Testis (tissue), 5 donors: ENCODE measurements around the gene GLYR1. TPM values are rescaled to one million over a fixed set of nuclear protein-coding genes. Genes with fewer than 3 reads are reported as not detected.
"Not testable (repeated sequence)": the region's sequence is repeated elsewhere in the genome, so short reads cannot be mapped to it uniquely, and the experiment has no call there.

ENCODE experiments used
- DNase-seq: peaks from one replicate; pipeline ENCODE4 v3.0.0-alpha.2; 2019
- H3K27ac ChIP-seq, 2 donors: fragments of 200-600 bp; sonication (generic); one replicate each; pipeline ENCODE4 v1.5.1; 2019
- H3K27me3 ChIP-seq: fragments of 200-600 bp; sonication (generic); one replicate; pipeline ENCODE4 v1.5.1; 2019
- H3K36me3 ChIP-seq: fragments of 200-600 bp; sonication (generic); one replicate; pipeline ENCODE4 v1.5.1; 2017; ENCODE audit warnings: low read depth; ENCODE audit errors: missing control alignments
- H3K4me1 ChIP-seq: fragments of 200-600 bp; sonication (generic); one replicate; pipeline ENCODE4 v1.5.1; 2019
- H3K4me3 ChIP-seq, 2 donors: fragments of 200-600 bp; sonication (generic); one replicate each; pipeline ENCODE4 v1.5.1; 2017 to 2019
- H3K9me3 ChIP-seq: fragments of 200-600 bp; sonication (generic); one replicate; pipeline ENCODE4 v1.5.1; 2017
- POLR2A ChIP-seq: fragments of 450-650 bp; IDR thresholded peaks from one replicate; pipeline ENCODE4 v1.6.1; 2017; ENCODE audit warnings: antibody characterized with exemption, mild to moderate bottlenecking, moderate library complexity
- WGBS, 2 donors: methylation state at CpG; one replicate each; pipeline ENCODE4 v1.1.5; 2018; 5-methylcytosine and 5-hydroxymethylcytosine counted together
- intact Hi-C: fragments of 100-400 bp; cut with DNase I; formaldehyde crosslinking; loops from one replicate; pipeline ENCODE4 v1.15.1; 2023; ENCODE audit warnings: low total_unique reads
- long read RNA-seq, 2 donors: transcript quantifications; one replicate each; lab custom pipeline, GENCODE V29; 2026
- polyA plus RNA-seq: library from polyadenylated mRNA; stranded (reverse); fragments of 350-450 nt; fragmentation: Illumina TruSeq; extraction: RNeasy Lipid Tissue Mini Kit (QIAGEN cat#74804); gene quantifications from one replicate; pipeline ENCODE4 v1.2.3, GENCODE V29; 2014; ENCODE audit warnings: low read depth, low replicate concordance; ENCODE audit not compliant: insufficient read depth
- total RNA-seq, 2 donors: library from RNA; depleted of rRNA; stranded (reverse); fragments of >200 nt; gene quantifications; one replicate each; pipeline ENCODE4 v1.2.3, GENCODE V29; 2016
- TF ChIP-seq, protein P1 (sequence below), 3 experiments: fragments of 450-650 bp in 2 of 3; fragments of 200-600 bp in 1 of 3; sonication (generic) in 1 of 3; IDR thresholded peaks; one replicate each; pipeline ENCODE4 v1.5.1; 2016 to 2019; ENCODE audit warnings: antibody characterized with exemption in 3 of 3, mild to moderate bottlenecking in 2 of 3, moderate library complexity in 1 of 3

The GLYR1 gene
- total RNA-seq (10 to 100 TPM; 70.5 to 83.5 TPM), polyA plus RNA-seq (66.6 TPM)
- long read RNA-seq, donor 1, transcript GLYR1-201 (16 exons, 3,772 nt) = major isoform, 9 of 55 reads
- long read RNA-seq, donor 1, partial matches to known transcripts = 26 of 55 reads
- long read RNA-seq, donor 1, other reads (novel, unspliced or antisense) = 13 of 55 reads
- long read RNA-seq, donor 2, partial matches to known transcripts = 15 of 24 reads
- long read RNA-seq, donor 2, other reads (novel, unspliced or antisense) = 5 of 24 reads

DNA sequence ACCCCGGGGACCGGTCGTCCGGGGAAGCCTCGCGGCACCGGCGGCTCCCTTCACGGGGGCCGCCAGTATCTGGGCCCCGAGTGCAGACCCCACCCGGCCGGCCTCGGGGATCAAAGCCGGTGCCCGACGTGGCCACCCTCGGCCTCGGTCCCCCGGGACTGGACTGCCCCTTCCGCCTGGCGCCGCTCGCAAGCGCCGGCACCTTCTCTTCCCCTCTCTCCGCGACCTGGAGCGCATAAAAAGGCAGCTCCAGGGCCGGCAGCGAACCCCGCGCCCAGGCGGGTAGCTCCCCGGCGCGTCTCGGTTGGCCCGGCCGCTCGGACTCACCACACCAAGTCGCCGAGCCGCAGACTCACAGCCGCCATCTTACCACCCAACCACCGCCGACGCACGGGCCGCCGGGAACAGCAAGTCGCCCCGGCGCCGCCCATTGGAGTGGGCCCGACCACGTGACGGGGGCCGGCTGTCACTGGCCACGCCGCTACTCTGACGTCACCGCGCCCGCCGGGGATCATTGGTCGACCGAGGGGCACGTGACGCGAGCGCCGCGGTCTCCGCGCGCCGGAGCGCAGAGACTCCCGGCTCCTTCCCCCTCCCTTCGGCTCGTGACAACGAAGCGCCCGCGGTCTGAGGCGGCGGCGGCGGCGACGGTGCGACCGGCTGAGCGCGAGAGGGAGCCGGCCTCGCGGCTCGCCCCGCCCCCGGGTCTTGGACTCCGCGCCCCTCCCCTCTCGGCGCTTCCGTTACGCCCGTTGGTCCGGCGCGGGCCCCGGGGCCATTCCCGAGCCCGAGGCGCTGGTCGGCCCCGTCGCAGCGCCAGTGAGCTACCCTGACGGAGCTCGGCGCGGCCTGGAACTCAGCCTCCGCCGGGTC is at the start of gene GLYR1, which contains the start of gene UBN1:
GLYR1 (minus strand) TSS at position 388 of the 873 bp plus-strand sequence; CDS start at position 365, 23 bp downstream.
UBN1 (plus strand) TSS at position 581 of the 873 bp plus-strand sequence. CDS start 5,437 bp downstream, outside the sequence.
- WGBS, 2 donors = 0% methylated on average over 120 of the region's 126 CpGs; no CpG with 5 or more reads in 1 of the 2 donors
- peak within 1 kb of the TSS; percentile 83 to 96 for H3K27ac ChIP-seq
- H3K4me3 ChIP-seq = peak within 1 kb of the TSS; percentile 81 to 96
- H3K36me3 ChIP-seq = no peaks in the 10 kb centered on the region
- TF ChIP-seq POLR2A = peak; percentile 45
- TF ChIP-seq, protein P1, sequence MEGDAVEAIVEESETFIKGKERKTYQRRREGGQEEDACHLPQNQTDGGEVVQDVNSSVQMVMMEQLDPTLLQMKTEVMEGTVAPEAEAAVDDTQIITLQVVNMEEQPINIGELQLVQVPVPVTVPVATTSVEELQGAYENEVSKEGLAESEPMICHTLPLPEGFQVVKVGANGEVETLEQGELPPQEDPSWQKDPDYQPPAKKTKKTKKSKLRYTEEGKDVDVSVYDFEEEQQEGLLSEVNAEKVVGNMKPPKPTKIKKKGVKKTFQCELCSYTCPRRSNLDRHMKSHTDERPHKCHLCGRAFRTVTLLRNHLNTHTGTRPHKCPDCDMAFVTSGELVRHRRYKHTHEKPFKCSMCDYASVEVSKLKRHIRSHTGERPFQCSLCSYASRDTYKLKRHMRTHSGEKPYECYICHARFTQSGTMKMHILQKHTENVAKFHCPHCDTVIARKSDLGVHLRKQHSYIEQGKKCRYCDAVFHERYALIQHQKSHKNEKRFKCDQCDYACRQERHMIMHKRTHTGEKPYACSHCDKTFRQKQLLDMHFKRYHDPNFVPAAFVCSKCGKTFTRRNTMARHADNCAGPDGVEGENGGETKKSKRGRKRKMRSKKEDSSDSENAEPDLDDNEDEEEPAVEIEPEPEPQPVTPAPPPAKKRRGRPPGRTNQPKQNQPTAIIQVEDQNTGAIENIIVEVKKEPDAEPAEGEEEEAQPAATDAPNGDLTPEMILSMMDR (IDR thresholded peaks at IDR 0.05) = peak in 1 of 3 experiments; percentile 5
- intact Hi-C loops = no loop called here
- H3K27me3 ChIP-seq = no peaks in the 10 kb centered on the region
- H3K9me3 ChIP-seq = no peaks in the 10 kb centered on the region
- peak; percentile 100 for DNase-seq
- peaks cover 22% of the 10 kb centered on the region for H3K4me1 ChIP-seq

DNA sequence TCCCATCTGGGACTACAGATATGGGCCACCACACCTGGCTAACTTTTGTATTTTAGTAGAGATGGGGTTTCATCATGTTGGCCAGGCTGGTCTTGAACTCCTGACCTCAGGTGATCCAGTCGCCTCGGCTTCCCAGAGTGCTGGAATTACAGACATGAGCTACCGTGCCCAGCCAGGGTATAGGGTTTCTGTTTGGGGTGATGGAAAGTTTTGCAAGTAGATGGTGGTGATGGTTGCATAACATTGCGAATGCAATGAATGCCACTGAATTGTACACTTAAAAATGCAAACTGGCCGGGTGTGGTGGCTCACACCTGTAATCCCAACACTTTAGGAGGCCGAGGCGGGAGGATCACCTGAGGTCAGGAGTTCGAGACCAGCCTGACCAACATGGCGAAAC is 49.7 kb upstream of the GLYR1 start:
- intact Hi-C loops, H3K36me3 ChIP-seq: not testable (repeated sequence)

DNA sequence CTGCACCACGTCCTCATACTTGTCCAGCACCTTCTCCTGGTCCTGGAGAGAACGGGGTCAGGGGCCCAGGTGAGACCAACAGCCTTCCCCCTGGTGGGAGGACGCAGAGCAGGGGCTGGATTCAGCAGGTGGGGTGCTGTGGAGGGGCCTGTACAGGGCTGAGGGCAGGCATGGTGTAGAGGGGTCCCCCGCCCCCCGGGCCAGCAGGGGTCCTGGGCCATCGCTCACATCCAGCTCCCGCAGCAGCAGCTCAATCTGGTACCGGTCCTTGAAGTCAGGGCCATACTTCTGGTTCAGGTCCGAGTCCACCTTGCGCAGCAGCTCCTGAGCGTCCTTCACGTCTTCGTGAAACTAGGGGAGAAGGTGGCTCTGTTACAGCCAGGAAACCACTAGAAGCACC is 48.3 kb upstream of the GLYR1 start:
- DNase-seq = no peak
- no peaks in the 10 kb centered on the region for H3K27me3 ChIP-seq
- intact Hi-C loops = no loop called here
- no peak overlapping the region for H3K27ac ChIP-seq
- no peaks in the 10 kb centered on the region for H3K36me3 ChIP-seq
- H3K9me3 ChIP-seq = no peaks in the 10 kb centered on the region
- peak overlapping the region in 1 of 2 donors; percentile 30 for H3K4me3 ChIP-seq
- TF ChIP-seq, protein P1 (IDR thresholded peaks at IDR 0.05) = no peak
- no peak for TF ChIP-seq POLR2A
- whole genome bisulfite sequencing, 2 donors = 80 to 100% methylated on average over 5 to 13 of the region's 13 CpGs
- H3K4me1 ChIP-seq = no peaks in the 10 kb centered on the region

More for the DNA sequence above, 49.7 kb upstream of the GLYR1 start:
- H3K9me3 ChIP-seq, H3K27me3 ChIP-seq, H3K4me1 ChIP-seq, H3K4me3 ChIP-seq, H3K27ac ChIP-seq, DNase-seq: not testable (repeated sequence)
- WGBS, 2 donors = 91 to 94% methylated on average over 9 of the region's 9 CpGs

DNA sequence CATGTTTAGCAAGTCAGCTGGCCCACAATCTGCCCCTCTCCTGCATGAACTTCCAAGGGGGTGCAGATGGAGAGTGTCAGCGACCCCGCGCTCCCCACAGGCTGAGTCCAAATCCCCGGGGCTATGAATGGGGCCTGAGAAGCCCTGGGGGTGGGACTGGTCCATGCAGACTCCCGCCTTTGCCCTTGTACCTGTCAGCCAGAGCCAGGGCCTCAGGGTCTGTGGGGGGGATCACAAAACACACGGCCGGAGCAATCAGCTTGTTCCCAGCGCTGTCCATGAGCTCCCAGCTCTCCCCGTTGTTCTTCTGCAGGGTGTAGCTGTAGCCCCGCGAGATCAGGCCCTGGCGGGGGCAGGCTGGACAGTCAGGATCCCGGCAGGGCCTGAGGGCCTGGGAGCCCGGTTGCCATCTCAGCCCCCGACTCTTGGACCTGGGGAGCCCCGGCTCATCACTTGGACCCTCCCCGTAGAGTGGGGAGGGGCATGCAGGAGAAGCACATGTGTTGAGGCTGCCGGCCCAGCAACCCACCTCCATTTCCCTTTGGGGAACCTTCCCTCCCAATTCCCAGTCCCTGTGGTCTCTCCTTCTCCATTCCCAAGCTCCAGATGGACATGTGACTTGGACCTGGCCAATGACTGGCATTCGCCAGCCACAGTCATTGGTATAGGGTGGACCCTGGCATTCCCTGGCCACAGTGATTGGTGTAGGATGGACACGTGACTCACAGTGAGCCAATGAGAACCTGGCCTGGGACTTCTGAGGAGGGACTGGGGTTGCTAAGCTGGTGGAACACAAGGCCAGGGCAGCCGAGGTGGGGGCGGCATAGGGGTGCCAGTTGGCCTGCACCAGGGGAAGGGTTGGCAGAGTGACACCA is 47.4 kb upstream of the GLYR1 start:
- WGBS, 2 donors = 64 to 77% methylated on average over 17 to 22 of the region's 22 CpGs
- no peaks in the 10 kb centered on the region for H3K9me3 ChIP-seq
- intact Hi-C loops = no loop called here
- no peaks in the 10 kb centered on the region for H3K4me1 ChIP-seq
- no peaks in the 10 kb centered on the region for H3K36me3 ChIP-seq
- no peaks in the 10 kb centered on the region for H3K27me3 ChIP-seq
- no peak overlapping the region for H3K27ac ChIP-seq
- peak overlapping the region; percentile 15 to 30 for H3K4me3 ChIP-seq
- peak; percentile 64 for DNase-seq
- TF ChIP-seq, protein P1 (IDR thresholded peaks at IDR 0.05) = no peak
- TF ChIP-seq POLR2A = no peak
